K562 (cell line): ENCODE data around the gene ZNF628. TPM values are rescaled to one million over a fixed set of nuclear protein-coding genes. Genes with fewer than 3 reads are reported as not detected.

Source experiments
- ATF3 ChIP-seq, 2 experiments: fragments of 450-650 bp in 1 of 2; sonication (generic) in 1 of 2; formaldehyde crosslinking in 1 of 2; IDR thresholded peaks in 1 of 2; conservative IDR thresholded peaks in 1 of 2; 2 replicates each; pipeline versions ENCODE4 v1.6.1 to v1.8.1; 2016 to 2023; ENCODE audit warnings: mild to moderate bottlenecking in 2 of 2, moderate library complexity in 2 of 2, inconsistent platforms in 1 of 2, missing genetic modification reagents in 1 of 2
- BRF1 ChIP-seq: IDR thresholded peaks from 3 replicates; pipeline ENCODE4 v1.6.1; 2011; ENCODE audit warnings: borderline replicate concordance, mild to moderate bottlenecking; ENCODE audit not compliant: insufficient read length; ENCODE audit errors: extremely low read depth
- DPF2 ChIP-seq: fragments of 450-650 bp; IDR thresholded peaks from 2 replicates; pipeline ENCODE4 v1.6.1; 2016
- ERF ChIP-seq: fragments of 450-650 bp; formaldehyde crosslinking; IDR thresholded peaks from 2 replicates; pipeline ENCODE4 v1.4.0; 2020; ENCODE audit warnings: mild to moderate bottlenecking, mixed read lengths
- ETS1 ChIP-seq: conservative IDR thresholded peaks from 2 replicates; pipeline ENCODE4 v1.6.1; 2011; ENCODE audit warnings: low read depth, mild to moderate bottlenecking, low read length; ENCODE audit not compliant: control insufficient read depth
- GATAD2A ChIP-seq: fragments of 450-650 bp; IDR thresholded peaks from 2 replicates; pipeline ENCODE4 v1.6.1; 2017
- HLTF ChIP-seq: fragments of 450-650 bp; IDR thresholded peaks from 2 replicates; pipeline ENCODE4 v1.6.1; 2016
- HMBOX1 ChIP-seq: sonication (generic); IDR thresholded peaks from 2 replicates; pipeline ENCODE4 v1.6.1; 2016
- MLLT1 ChIP-seq, 2 experiments: fragments of 450-650 bp; IDR thresholded peaks; 2 replicates each; pipeline ENCODE4 v1.6.1; 2016
- NFE2L1 ChIP-seq: fragments of 450-650 bp; IDR thresholded peaks from 2 replicates; pipeline ENCODE4 v1.6.1; 2016; ENCODE audit warnings: missing genetic modification characterization, low read depth, mild to moderate bottlenecking, missing compliant biosample characterization, moderate library complexity, borderline replicate concordance
- RCOR1 ChIP-seq, 2 experiments: IDR thresholded peaks; 2 replicates each; pipeline ENCODE4 v1.6.1; 2012; ENCODE audit warnings: low read depth in 2 of 2, low read length in 2 of 2, borderline replicate concordance in 1 of 2, improper control_type of control experiment in 1 of 2
- SP1 ChIP-seq: sonication (generic); formaldehyde crosslinking; IDR thresholded peaks from 2 replicates; pipeline ENCODE4 v1.8.1; 2022; ENCODE audit warnings: mild to moderate bottlenecking, missing genetic modification reagents
- SPI1 ChIP-seq: IDR thresholded peaks from 2 replicates; pipeline ENCODE4 v1.6.1; 2011; ENCODE audit warnings: low read depth, low read length, control low read depth, borderline replicate concordance
- SRSF3 ChIP-seq: fragments of 200-400 bp; formaldehyde crosslinking; IDR thresholded peaks from 2 replicates; pipeline ENCODE4 v1.6.1; 2016; ENCODE audit warnings: mild to moderate bottlenecking, low read length, moderate library complexity; ENCODE audit not compliant: insufficient read depth
- TCF7L2 ChIP-seq: fragments of 150-350 bp; IDR thresholded peaks from 2 replicates; pipeline ENCODE4 v1.6.1; 2016; ENCODE audit warnings: low read depth, mild to moderate bottlenecking, low read length, moderate library complexity
- WHSC1 ChIP-seq: IDR thresholded peaks from one replicate; pipeline ENCODE4 v1.6.1; 2012; ENCODE audit warnings: low read length, control low read depth, inconsistent platforms
- YBX1 ChIP-seq: fragments of 450-650 bp; IDR thresholded peaks from 2 replicates; pipeline ENCODE4 v1.7.1; 2016; ENCODE audit warnings: mild to moderate bottlenecking
- ZBTB5 ChIP-seq: fragments of 450-650 bp; IDR thresholded peaks from 2 replicates; pipeline ENCODE4 v1.6.1; 2017; ENCODE audit warnings: antibody characterized with exemption
- ZFX ChIP-seq: sonication (generic); formaldehyde crosslinking; IDR thresholded peaks from 2 replicates; pipeline ENCODE4 v1.8.0; 2022; ENCODE audit warnings: mild to moderate bottlenecking, missing genetic modification reagents, moderate library complexity
- ZNF124 ChIP-seq: sonication (generic); formaldehyde crosslinking; IDR thresholded peaks from 2 replicates; pipeline ENCODE4 v1.8.1; 2022; ENCODE audit warnings: missing genetic modification reagents
- ZNF224 ChIP-seq: sonication (generic); formaldehyde crosslinking; IDR thresholded peaks from 2 replicates; pipeline ENCODE4 v1.8.0; 2022; ENCODE audit warnings: mild to moderate bottlenecking, missing genetic modification reagents
- ZNF695 ChIP-seq: fragments of 450-650 bp; formaldehyde crosslinking; IDR thresholded peaks from 2 replicates; pipeline ENCODE4 v1.4.0; 2020; ENCODE audit warnings: mild to moderate bottlenecking, moderate library complexity
- ZNF77 ChIP-seq: fragments of 250-450 bp; sonication (Bioruptor Pico); IDR thresholded peaks from 2 replicates; pipeline ENCODE4 v1.5.0; 2020
- polyA plus RNA-seq, 8 experiments: library from polyadenylated mRNA; depleted of rRNA in 4 of 8; stranded (reverse) in 5 of 8; unstranded in 3 of 8; fragments of >200 nt; fragmentation: Nextera tagmentation in 2 of 8; fragmentation: Illumina TruSeq in 1 of 8; extraction: Ambion mirVana in 2 of 8; extraction: Trizol in 1 of 8; gene quantifications; 2 replicates each; pipeline versions ENCODE4 v1.2.1 to v1.2.3, GENCODE V29; 2011 to 2014; ENCODE audit warnings: inconsistent platforms in 1 of 8, missing spikeins in 1 of 8
- total RNA-seq, 7 experiments: library from RNA; depleted of rRNA in 6 of 7; stranded (reverse); fragments of >200 nt in 6 of 7; fragmentation: Illumina TruSeq in 2 of 7; extraction: Trizol in 2 of 7; gene quantifications; 2 replicates each; pipeline versions ENCODE4 v1.2.1 to v1.2.3, GENCODE V29; 2011 to 2021; ENCODE audit warnings: low replicate concordance in 1 of 7

The ZNF628 gene
- total and polyA plus RNA-seq, 9 of the 15 experiments (the other 6 are each of a cell fraction or from before 2014, with no cell fraction given), result 0.13 to 13.6 (median 2.2) TPM; not detected in 3

- TF ChIP-seq NFE2L1 (tag), result no peak
- TF ChIP-seq SRSF3, result no peak
- peak; percentile 36; the same call in 1 of the 2 replicates for TF ChIP-seq DPF2
- TF ChIP-seq BRF1, result no peak
- TF ChIP-seq GATAD2A, result no peak
- no peak for TF ChIP-seq HMBOX1
- no peak for TF ChIP-seq ZNF695 (CRISPR knock-in tag)
- no peak for TF ChIP-seq TCF7L2
- no peak for TF ChIP-seq ZNF77 (CRISPR knock-in tag)
- TF ChIP-seq SPI1, result no peak
- TF ChIP-seq ZFX, result peak; percentile 78
- no peak for TF ChIP-seq HLTF
- no peak for TF ChIP-seq ETS1
- no peak; a peak in 2 of 4 replicates for TF ChIP-seq RCOR1 (IDR thresholded peaks at IDR 0.05; ENCODE audit: borderline replicate concordance in 1 of 2, low read depth in 2 of 2, low read length in 2 of 2)
- TF ChIP-seq WHSC1, result no peak
- TF ChIP-seq SP1 (CRISPR knock-in tag), result 0 out of 2 replicates have a peak, but pooled peaks have one; percentile 67
- TF ChIP-seq ATF3 (IDR thresholded peaks at IDR 0.05), result peak; percentile 81
- TF ChIP-seq ATF3 (CRISPR knock-in tag; conservative IDR thresholded peaks at IDR 0.05), result peak; percentile 83
- peak; percentile 95 for TF ChIP-seq ZNF124
- TF ChIP-seq ZBTB5, result 0 out of 2 replicates have a peak, but pooled peaks have one; percentile 43
- TF ChIP-seq ZNF224 (CRISPR knock-in tag), result peak; percentile 99
- no peak for TF ChIP-seq ERF (CRISPR knock-in tag)
- TF ChIP-seq MLLT1 (IDR thresholded peaks at IDR 0.05), result 0 out of 4 replicates have a peak, but pooled peaks of 1 of the 2 experiments have one; percentile 15
- TF ChIP-seq YBX1, result no peak
Measured at GRCh38 chr19:55503502-55504251, 27.3 kb downstream of the ZNF628 start (continued).
